UCSD-AML1 (cell line): ENCODE measurements around the gene CLCA4.
A peak's percentile ranks its signal among the peaks of the same experiment; 100 is the strongest.

Experiments
- DNase-seq: peaks from one replicate; lab custom pipeline; 2025; ENCODE audit not compliant: unreplicated experiment; lab: John Stamatoyannopoulos, UW

Gene CLCA4, protein sequence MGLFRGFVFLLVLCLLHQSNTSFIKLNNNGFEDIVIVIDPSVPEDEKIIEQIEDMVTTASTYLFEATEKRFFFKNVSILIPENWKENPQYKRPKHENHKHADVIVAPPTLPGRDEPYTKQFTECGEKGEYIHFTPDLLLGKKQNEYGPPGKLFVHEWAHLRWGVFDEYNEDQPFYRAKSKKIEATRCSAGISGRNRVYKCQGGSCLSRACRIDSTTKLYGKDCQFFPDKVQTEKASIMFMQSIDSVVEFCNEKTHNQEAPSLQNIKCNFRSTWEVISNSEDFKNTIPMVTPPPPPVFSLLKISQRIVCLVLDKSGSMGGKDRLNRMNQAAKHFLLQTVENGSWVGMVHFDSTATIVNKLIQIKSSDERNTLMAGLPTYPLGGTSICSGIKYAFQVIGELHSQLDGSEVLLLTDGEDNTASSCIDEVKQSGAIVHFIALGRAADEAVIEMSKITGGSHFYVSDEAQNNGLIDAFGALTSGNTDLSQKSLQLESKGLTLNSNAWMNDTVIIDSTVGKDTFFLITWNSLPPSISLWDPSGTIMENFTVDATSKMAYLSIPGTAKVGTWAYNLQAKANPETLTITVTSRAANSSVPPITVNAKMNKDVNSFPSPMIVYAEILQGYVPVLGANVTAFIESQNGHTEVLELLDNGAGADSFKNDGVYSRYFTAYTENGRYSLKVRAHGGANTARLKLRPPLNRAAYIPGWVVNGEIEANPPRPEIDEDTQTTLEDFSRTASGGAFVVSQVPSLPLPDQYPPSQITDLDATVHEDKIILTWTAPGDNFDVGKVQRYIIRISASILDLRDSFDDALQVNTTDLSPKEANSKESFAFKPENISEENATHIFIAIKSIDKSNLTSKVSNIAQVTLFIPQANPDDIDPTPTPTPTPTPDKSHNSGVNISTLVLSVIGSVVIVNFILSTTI

DNA sequence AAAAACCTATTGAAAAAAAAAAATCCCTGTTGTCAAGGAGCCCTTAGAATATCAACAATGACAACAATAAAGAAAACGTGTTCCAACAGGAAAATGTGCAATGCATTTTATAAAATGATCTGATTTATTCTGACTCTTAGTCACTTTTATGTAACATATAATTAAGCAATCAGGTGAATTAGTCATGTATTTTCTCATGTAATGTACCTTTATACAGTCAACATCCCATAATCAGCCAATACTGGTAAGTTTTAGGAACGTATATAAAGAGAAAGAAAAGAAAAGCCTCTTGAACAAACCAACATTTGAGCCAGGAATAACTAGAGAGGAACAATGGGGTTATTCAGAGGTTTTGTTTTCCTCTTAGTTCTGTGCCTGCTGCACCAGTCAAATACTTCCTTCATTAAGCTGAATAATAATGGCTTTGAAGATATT lies at the start of gene CLCA4:
Gene CLCA4 (plus strand): TSS at position 292 of the 435 bp plus-strand sequence. CDS start 42 bp downstream, at position 334.
- no peak for DNase-seq

DNA sequence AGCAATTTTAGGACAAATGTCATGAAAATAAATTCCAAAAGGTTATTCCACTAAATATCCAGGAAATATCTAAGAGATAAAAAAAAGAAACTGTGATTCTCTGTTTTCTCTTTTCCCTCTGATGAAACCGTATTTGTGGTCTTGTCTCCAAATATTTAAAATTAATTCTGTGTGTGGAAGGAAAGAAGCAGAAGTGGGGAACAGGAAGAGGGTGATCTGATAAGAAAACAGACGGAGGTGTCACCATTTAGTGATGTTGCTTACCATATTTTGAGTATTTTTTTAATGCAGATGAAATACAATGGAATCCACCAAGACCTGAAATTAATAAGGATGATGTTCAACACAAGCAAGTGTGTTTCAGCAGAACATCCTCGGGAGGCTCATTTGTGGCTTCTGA lies 48.6 kb upstream of the CLCA4 start:
- no peak for DNase-seq

DNA sequence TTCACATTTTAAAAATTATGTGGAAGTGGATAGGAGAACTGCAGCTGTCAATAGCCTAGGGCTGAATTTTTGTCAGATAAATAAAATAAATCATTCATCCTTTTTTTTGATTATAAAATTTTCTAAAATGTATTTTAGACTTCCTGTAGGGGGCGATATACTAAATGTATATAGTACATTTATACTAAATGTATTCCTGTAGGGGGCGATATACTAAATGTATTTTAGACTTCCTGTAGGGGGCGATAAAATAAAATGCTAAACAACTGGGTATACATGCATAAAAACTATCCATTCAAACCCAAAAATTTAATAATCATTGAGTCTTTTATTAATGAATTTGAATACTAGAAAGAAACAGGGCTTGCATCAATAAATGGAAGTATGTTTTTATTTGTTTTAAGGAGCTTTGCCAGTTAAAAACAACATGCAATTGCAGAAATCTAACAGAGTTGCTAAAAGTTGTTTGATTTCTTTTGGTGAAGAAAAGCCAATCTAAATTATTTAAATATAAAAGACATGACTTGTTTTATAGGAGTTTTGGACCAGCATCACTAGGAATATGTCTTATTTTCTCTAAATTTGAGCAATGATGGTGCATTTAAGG lies 46.8 kb upstream of the CLCA4 start:
- no peak for DNase-seq

DNA sequence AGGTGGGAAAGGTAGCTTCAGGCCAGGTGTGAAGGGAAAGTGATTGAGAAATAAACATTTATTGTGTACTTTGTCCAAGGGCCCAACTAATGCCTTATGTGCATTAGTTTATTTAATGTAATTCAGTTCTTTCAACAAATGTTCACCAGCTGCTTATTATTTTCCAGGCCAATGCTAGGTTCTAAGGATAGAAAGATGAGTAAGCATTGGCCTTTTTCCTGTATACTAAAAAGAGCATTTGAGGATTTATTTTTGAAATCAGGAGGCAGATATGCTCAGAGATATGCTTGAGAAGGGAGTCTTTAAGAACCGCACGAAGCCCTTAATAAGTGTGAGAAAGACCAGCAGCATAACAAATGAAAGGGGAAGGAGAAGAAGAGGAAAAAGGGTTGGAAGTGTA lies 46.2 kb upstream of the CLCA4 start:
- DNase-seq: no peak

DNA sequence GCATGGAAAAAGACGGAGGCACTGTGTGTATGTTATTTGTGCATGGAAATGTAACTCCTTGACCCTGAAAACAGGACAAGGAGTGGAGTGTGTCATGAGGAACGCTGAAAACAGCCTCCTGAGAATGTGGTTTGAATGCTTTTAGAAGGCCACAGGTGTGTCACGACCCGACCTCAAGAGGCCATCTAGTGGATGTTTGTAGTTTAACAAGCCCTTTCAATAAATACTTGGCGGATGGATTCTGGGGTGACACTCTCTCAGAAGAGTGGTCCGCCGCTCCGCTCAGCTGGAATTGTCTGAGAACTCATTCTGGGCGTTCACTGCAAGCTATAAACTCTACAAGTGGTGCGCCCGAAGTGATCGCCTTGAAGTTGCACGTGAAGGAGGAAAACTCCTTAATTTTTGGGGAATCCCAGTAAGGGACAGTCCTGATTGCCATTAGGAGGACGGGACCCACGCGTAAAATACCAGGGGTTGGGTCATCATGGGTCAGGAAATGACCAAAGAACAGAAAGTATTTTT lies 44.7 kb upstream of the CLCA4 start:
- peak; percentile 20 for DNase-seq

DNA sequence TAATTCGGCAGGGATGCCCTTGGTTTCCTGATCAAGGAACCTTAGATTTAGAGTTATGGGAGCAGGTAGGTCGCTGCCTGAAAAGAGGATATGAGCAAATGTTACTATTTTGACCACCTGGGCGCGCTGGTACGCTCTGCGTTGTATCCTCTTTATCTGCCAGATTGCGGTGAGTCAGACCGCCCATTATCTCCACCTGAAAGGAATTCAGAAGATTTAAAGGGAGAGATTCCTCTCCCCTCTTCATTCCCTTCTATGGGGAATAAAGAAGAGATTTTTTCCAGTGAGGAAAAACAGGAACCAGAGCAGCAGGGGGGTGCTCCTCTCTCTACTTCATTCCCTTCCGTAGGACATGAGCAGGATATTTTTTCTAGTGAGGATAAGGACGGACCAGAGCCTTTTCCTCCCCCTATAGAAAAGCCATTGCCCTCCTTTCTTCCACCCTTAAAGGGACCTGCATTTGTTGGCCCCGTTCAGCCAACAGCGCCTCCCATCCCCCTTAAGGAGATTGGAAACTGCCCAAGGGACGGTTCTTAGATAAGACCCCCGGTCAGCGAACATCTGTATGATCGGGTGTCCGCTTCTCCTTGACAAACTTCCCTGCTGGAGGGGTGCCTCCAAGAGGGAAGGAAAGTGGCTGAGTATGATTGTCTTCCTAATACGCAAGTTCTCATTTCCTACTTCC lies 44.0 kb upstream of the CLCA4 start:
- no peak for DNase-seq

DNA sequence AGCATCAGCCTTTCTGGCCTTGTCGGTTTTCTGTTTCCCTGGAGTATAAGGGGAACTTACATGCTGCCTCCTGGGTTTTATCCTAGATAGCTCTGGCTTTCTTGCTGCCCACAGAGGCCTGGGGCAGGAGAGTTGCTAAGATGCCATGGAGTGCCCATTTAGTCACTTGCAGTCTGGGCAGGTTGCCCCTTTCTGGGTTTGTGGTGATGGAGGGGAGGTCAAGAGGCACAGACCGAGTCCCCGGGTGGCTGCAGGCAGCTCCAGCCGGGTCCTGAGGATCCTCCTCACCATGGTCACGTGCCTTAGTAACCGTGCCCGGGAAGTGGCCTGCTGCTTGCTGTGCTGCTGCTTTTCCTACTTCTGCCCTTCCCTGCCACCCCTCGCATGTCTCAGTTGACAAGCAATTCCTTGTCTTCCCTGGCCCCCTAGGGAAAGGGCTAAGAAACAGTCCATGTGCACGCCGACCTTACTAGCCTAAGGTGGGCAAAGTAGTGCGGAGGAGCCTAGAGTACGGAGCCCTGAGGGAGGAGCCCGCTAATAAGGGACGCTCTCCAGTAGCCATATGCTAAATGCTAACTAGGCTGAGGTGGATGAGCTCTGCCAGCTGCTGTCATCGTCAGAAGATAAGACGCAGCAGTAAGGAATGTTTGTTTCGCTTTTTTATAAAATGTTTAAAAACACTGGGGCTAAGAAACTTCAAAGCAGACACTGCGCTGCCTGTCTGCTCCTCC lies 43.3 kb upstream of the CLCA4 start:
- no peak for DNase-seq

DNA sequence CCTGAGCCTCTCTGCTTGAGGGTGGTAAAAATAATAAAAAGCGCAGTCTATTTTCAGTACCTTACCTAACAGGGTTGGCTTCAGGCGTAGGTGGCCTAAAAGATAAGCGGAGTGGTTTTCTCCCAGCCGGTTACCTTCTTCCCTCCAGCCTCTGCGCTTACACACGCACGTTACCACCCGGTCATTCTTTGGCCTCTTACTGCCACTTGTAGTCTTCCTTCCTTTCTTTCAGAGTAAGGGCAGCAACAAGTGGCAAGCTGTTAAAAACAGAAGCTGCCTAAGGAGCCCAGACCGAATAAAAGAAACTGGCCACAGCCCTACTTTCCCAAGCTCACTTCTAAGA lies 42.8 kb upstream of the CLCA4 start:
- DNase-seq: peak; percentile 11

DNA sequence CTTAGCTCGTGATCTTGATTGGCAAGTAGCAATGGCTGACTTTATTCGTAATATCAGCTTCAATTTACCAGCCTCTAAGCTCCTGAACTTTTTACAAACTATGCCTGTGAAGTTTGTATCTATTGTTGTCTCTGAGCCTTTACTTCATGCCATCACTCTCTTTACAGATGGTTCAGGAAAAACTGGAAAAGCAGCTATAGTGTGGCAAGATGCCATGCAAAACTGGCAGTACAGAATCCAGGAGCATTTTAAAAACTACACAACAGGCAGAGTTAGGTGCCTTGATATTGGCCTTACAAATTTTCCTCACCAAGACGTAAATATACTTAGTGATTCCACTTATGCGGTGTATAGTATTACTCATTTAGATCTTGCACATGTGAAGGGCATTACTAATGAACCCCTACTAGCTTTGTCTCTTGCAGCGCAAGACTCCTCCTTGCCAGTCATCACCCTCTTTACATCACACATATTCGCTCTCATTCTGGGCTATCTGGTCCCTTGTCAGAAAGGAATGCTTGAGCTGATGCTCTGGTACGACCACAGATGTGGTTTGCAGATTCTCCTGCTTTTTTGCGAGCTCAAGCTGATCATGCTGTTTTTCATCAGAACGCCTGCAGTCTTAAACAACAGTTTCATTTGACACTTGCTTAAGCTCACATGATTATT lies 41.8 kb upstream of the CLCA4 start:
- DNase-seq: no peak

DNA sequence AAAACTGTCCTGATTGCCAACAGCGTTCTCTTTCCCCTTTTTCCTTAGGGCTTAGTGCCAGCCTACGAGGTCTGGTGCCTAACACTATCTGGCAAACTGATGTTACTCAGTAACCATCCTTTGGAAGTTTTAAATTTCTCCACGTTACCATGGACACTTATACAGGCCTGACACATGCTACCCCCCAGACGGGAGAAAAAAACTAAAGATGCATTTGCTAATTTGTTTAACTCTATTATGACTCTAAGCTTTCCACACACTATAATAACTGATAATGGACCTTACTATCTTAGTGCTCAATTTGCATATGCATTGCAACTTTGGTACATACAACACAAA lies 41.3 kb upstream of the CLCA4 start:
- DNase-seq: no peak

DNA sequence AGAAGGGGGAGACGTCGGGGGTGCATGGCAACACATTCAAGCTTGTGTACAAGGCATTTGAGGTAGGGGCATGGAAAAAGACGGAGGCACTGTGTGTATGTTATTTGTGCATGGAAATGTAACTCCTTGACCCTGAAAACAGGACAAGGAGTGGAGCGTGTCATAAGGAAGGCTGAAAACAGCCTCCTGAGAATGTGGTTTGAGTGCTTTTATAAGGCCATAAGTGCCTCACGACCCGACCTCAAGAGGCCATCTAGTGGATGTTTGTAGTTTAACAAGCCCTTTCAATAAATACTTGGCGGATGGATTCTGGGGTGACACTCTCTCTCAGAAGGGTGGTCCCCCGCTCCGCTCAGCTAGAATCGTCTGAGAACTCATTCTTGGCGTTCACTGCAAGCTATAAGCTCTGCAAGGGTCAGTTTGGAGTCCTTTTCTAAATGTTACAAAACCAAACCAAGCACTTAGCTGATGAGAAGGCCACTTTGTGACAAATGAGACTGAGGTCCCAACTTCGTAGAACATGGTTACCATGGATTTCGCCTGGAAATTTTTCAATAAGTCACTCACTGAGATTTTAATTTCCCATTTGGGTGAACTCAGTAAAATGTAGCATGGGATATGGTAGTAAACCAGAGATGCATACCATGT lies 38.8 kb upstream of the CLCA4 start:
- peak; percentile 16 for DNase-seq

DNA sequence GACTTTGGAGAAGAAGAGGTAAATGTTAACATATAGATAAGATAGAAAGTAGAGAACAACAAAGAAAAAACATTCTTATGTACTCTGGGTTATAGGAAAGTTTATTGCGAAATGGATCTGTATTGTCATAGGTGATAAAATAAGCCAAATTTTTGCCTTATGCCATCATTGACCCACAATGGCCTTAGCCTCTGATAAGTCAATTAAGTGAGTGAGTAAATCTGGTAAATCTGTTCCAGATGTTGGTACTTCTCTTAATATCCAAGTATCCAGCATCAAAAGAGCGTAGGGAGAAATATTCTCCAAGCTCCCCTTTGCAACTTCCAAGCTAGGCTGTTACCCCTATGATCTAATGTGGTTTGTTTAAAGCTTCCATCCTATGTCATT lies 38.3 kb upstream of the CLCA4 start:
- no peak for DNase-seq

DNA sequence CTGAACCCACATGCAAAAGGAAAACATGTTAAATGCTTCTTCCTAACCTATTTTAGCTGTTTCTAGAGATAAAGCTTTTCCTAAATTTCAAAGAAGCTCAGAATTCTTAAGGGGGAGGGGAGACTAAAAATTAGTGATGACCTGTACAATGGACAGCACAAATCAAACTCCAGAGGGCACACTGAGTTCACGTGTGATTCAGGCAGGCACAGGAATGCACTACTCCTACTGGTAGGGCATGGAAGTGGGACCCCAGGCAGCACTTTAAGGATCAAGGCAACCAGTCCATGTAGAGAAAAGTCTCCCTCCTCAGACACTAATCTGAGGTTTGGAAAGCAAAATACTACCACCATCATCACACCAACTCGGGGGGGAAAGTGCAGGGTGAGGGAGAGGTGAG lies 31.3 kb upstream of the CLCA4 start:
- peak; percentile 16 for DNase-seq

DNA sequence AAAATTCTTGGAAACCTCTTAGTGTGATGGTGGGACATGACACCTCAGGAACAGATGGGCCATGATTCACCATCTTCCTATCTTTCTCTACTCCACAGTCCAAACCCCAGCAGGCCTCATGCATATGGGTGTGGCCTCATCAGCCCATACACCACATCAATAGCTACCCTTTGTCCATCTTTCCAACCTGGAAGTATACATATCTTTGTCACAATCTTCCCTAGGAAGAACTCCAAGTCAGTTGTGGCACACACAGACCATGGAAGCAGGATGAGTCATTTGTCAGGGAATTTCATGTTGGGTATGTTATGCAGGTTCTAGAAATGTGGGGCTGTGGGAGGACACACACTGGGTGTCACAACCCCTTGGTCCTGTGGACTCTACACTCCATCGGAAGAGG lies 30.5 kb upstream of the CLCA4 start:
- no peak for DNase-seq

DNA sequence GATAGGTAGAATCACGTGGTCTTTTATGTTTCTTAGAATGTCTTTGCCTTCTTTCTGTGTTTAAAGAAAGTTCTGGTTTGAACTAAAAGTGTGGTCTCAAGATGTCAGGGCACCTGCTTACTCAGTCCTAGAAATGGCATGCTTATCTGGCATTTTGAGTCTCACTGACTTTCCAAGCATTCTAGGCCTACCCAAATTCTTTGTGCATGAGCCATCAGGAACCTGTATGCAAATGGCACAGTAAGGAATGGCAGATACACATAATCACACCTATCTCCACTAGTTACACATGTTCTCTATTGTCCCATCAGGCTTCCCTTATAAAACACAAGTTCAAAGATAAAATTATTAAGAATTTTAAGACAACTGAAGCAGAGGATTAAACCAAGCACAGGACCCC lies 29.5 kb upstream of the CLCA4 start:
- no peak for DNase-seq

DNA sequence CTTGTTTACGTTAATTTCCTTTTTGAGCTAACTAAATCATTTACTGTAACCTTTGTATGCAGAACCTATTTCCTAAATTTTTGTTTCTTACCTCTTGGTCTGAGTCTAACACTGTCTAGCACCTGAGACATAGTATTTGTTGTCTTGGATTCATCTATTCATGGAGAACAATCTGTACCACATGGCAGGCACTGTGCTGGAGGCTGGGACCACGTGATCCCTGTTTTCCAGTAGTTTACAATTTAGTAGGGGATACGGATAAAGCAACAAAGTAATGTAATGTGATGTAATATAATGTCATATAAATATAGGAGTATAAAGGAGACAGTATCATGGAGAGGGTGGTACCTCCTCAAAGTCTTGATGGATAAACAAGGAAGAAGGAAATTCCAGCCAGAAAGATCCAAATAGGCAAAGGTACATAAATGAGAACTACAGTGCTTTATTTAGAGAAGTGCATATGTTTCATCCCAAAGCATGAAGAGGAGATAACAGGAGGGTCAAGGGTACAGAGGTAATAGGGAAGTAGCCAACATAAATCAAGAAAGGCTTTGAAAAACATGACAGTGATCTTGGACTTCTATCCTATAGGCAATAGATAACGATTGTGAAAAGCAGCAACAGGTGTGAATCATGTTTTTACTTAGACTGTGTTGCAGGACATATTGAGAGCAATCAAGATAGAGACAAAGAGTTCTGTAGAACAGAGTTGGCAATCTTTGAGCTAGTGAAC lies 25.9 kb upstream of the CLCA4 start:
- DNase-seq: no peak

DNA sequence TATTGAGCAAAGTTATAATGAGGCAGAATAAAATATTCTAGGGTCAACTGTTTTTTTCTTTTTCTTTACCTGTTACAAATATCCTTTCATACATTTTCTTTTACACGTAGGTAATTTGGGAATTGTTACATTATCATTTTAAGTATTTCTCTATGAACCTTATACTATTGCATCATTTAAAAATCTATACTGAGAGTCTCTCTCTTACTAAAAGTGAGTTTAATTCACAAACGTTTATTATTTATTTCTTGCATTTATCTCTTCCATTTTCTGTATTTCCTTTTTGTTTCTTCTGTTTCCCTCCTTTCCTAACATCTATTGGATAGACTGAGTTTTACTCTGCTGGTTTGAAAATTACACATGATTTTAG lies 25.4 kb upstream of the CLCA4 start:
- no peak for DNase-seq

DNA sequence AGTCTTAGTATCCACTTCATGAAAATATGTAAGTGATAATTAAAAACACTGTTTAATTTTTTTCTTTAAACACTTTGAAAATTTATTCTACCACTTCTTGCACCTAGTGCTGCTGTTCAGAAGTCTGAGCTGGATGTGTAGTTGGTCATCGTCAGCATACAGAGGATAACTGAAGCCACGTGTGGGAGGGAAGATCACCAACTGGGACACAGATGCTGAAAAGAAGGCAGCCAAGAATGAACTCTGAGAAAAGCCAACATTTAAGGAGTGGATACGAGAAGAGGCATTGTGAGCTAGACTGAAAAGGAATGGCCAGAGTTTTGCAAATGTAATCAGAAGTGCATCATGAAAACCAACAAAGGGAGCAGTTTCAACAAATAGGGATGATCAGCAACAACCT lies 24.6 kb upstream of the CLCA4 start:
- DNase-seq: no peak
